ENCODE measurements around the gene DDX51.

DNA sequence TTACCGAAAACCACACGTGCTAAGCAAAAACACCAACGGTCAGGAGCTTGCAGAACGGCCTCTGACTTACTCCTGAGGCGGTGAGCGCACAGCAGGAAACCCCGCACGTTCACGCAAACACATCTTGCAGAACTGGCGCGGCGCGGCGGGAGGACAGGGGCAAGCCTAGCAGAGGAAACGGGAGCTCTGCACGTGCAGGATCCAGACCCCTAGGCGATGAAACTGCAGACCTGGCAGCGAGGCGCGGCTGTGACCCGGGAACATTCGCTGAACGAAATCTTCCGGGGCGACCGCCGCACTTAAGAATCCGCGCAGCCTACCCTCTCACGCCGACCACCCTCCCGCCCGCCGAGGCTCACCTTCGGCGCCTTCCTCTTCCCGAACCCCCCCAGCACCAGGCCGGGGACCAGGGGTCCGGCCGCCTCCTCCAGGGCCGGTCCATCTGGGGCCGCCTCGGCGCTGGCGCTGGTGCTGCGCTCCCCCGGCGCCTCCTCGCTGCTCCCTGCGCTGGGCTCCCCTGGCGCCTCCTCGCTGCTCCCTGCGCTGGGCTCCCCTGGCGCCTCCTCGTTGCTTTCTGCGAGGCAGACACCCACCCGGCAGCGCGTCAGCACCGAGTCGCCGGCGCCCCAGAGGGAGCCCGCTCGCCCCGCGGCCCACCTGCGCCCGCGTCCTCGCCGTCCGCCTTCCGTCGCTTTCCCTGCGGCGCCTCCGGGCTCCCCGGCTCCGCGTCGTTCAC, 615 bp downstream of the DDX51 start:
- TF ChIP-seq SIN3A (IDR thresholded peaks at IDR 0.05; ENCODE audit: low read depth): no peak
- TF ChIP-seq, protein P1, sequence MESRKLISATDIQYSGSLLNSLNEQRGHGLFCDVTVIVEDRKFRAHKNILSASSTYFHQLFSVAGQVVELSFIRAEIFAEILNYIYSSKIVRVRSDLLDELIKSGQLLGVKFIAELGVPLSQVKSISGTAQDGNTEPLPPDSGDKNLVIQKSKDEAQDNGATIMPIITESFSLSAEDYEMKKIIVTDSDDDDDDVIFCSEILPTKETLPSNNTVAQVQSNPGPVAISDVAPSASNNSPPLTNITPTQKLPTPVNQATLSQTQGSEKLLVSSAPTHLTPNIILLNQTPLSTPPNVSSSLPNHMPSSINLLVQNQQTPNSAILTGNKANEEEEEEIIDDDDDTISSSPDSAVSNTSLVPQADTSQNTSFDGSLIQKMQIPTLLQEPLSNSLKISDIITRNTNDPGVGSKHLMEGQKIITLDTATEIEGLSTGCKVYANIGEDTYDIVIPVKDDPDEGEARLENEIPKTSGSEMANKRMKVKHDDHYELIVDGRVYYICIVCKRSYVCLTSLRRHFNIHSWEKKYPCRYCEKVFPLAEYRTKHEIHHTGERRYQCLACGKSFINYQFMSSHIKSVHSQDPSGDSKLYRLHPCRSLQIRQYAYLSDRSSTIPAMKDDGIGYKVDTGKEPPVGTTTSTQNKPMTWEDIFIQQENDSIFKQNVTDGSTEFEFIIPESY (IDR thresholded peaks at IDR 0.05; ENCODE audit: extremely low read depth, insufficient replicate concordance, low read length): no peak
- TF ChIP-seq, protein P2, sequence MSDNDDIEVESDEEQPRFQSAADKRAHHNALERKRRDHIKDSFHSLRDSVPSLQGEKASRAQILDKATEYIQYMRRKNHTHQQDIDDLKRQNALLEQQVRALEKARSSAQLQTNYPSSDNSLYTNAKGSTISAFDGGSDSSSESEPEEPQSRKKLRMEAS (IDR thresholded peaks at IDR 0.05): no peak
- TF ChIP-seq, protein P3, sequence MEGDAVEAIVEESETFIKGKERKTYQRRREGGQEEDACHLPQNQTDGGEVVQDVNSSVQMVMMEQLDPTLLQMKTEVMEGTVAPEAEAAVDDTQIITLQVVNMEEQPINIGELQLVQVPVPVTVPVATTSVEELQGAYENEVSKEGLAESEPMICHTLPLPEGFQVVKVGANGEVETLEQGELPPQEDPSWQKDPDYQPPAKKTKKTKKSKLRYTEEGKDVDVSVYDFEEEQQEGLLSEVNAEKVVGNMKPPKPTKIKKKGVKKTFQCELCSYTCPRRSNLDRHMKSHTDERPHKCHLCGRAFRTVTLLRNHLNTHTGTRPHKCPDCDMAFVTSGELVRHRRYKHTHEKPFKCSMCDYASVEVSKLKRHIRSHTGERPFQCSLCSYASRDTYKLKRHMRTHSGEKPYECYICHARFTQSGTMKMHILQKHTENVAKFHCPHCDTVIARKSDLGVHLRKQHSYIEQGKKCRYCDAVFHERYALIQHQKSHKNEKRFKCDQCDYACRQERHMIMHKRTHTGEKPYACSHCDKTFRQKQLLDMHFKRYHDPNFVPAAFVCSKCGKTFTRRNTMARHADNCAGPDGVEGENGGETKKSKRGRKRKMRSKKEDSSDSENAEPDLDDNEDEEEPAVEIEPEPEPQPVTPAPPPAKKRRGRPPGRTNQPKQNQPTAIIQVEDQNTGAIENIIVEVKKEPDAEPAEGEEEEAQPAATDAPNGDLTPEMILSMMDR (IDR thresholded peaks at IDR 0.05 in 2 of 3, conservative IDR thresholded peaks at IDR 0.05 in 1 of 3; ENCODE audit: borderline replicate concordance in 1 of 3, insufficient read depth in 1 of 3, low read depth in 2 of 3, low read length in 2 of 3): no peak

All from HCT116 (cell line).